ENCODE measurements around the gene TASOR2.
A peak's percentile ranks its signal among the peaks of the same experiment; 100 is the strongest.

The TASOR2 gene

DNA sequence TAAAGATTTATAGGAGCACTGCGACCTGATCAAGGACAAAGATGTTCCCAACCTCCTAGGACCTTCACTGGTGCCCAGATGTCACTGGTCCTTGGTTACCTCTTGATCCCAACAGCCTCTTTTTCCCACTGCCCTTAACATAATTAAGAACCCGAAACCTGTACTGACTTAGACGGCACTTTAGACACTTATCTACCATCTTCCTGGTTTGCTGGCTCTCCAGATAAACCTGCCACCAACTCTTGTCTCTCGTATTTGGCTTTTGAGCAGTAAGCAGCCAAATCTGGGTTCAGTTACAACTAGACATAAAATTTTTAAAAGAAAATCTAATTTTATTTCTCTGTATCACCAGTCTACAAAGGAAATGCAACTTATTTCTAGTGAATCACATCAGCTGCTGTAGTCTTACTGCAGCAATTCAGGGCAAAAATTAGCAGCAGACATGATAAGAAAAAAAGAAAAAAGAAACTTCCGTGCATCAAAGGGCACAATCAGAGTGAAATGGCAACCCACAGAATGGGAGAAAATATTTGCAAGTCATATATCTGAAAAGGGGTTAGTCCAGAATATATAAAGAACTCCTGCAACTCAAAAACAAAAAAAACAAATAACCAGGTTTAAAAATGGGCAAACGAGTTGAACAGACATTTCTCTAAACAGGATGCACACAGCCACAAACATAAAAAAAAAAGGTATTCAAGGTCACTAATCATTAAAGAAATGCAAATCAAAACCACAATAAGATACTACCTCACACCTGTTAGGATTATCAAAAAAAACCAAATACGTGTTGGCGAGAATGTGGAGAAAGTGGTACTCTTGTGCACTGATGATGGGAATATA is 27.7 kb upstream of the TASOR2 start:
- TF ChIP-seq, protein P1, sequence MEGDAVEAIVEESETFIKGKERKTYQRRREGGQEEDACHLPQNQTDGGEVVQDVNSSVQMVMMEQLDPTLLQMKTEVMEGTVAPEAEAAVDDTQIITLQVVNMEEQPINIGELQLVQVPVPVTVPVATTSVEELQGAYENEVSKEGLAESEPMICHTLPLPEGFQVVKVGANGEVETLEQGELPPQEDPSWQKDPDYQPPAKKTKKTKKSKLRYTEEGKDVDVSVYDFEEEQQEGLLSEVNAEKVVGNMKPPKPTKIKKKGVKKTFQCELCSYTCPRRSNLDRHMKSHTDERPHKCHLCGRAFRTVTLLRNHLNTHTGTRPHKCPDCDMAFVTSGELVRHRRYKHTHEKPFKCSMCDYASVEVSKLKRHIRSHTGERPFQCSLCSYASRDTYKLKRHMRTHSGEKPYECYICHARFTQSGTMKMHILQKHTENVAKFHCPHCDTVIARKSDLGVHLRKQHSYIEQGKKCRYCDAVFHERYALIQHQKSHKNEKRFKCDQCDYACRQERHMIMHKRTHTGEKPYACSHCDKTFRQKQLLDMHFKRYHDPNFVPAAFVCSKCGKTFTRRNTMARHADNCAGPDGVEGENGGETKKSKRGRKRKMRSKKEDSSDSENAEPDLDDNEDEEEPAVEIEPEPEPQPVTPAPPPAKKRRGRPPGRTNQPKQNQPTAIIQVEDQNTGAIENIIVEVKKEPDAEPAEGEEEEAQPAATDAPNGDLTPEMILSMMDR (IDR thresholded peaks at IDR 0.05; ENCODE audit: extremely low read depth, missing control alignments): no peak
- DNase-seq (ENCODE audit: low spot score): no peak

DNA sequence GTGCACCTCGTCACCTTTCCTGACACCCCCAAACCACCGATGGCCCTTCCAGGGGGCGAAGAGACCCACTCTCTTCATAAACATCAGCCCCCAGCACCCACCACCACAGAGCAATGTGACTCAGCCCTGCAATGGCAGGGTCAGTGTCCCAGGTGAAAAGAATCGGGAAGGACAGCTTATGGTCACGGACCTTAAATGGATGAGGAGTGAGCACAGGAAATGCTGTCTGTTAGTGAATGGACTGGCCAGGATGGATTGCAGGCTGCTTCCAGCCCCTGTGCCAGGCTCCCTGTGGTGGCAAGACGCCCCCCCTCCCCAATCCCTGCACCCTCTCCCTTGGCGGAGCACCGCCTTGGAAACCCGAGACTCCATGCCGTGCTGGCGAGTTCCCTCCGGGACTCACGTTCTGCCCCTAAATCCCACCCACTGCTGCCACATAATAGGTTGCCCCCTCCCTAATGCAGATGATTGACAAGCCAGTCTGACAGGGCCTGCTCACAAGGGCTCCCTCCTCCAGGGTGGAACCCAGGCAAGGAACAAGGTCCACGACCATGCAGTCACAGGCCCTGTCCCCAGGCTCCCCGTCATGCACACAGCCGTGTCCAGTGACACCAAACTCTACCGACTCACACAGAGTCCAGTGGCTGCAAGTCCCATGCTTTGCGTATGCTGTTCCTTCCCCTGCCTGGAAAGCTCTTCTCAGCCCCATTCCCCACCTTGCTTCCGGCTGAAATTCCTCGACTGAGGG is 25.6 kb upstream of the TASOR2 start:
- TF ChIP-seq, protein P1 (IDR thresholded peaks at IDR 0.05; ENCODE audit: extremely low read depth, missing control alignments): no peak
- no peak for DNase-seq (ENCODE audit: low spot score)

DNA sequence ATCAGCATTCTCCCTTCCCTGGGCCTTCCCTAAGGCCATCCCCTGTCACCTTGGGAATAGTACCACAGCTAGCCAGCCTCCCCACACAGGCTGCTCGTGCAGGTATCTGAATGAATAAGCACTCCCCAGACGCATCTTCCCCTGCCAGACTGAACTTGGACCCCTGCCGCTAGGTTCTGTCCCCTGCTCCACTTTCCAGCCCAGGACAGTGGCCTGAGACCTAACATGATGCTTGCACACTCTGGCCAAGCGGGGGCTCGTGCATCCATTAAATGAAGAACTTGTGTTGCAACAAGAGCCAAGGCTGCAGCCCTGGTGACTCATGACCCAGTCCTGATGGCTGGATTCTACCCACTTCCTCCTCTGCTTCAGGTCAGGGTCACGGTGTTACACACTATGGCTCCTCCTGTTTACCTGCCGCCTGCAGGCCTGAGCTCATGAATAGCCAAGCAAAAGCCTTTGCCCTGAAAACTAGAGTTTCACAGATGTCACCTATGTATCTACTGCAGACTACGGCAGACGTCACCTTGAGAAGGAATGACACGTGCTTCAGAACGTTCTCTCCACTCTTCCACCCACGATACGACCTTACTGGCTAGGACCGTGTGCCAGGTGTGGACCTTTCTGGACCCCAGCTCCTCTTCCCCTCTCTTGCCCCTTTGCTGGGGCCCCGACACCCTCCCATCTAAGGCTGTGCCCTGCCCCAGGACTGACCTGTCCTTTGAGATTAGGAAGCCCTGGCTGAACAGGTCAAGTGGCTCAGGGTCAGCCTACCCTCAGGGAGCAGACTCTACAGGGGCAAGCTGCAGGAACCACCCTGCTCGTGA is 24.7 kb upstream of the TASOR2 start:
- TF ChIP-seq, protein P1 (IDR thresholded peaks at IDR 0.05; ENCODE audit: extremely low read depth, missing control alignments): no peak
- DNase-seq (ENCODE audit: low spot score): peak; percentile 66

DNA sequence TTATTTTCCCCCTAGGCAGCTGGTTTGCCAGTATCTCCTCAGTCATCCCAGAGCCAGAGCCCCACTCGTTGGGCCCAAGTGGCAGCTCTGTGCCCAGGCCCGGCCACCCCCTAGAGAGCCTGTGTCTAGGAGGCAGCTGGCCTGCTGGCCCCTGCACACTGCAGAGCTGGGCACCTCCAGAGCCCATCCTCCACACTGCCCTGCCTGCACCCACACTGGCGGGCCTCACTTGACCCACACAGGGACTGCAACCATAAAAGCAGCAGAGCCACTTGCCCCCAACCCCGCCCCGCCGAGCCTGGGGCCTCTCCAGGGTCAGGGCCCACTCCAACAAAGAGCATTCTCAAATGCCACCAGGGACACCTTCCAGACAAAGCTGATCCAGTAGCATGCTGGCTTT is 23.6 kb upstream of the TASOR2 start:
- TF ChIP-seq, protein P1 (IDR thresholded peaks at IDR 0.05; ENCODE audit: extremely low read depth, missing control alignments): no peak
- DNase-seq (ENCODE audit: low spot score): no peak

DNA sequence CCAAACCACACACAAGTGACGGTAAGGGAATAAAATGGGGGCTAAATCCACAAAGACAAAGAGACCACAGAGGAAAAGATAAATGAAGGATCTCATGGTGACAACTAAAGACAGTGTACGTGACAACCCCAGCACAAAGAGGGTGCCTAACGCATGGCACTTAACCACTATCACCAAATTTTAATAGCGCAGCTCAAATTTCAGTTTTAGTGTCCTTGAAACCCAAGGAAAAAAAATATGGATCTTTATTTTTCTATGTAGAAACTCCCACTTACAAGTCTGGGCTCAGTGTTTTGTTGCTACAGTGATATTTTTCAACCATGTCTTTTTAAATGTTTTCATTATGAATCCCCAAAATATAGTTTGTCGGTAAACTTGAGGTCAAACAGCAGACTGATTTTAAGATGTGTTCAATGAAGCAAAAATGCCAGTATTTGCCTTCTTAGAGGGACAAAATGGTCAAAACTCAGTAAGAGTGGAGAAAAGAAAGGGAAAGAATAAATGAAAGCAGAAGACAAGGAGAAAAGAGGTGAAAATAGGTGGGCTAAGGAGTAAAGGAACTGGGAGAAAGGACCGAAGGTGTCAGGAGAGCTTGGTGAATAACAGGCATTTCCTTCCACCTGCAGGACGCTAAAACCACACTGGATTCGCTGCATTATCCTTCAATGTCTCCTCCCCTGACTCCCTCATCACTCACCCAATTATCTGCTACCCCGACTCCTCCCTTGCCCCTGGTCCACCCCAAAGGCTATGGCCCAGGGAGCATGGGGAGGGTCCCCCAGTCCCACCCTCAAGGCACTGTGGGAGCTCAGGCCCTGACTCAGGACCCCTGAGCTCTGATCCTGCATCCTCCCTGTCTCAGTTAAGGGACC is 21.7 kb upstream of the TASOR2 start:
- DNase-seq (ENCODE audit: low spot score): no peak
- TF ChIP-seq, protein P1 (IDR thresholded peaks at IDR 0.05; ENCODE audit: extremely low read depth, missing control alignments): no peak

DNA sequence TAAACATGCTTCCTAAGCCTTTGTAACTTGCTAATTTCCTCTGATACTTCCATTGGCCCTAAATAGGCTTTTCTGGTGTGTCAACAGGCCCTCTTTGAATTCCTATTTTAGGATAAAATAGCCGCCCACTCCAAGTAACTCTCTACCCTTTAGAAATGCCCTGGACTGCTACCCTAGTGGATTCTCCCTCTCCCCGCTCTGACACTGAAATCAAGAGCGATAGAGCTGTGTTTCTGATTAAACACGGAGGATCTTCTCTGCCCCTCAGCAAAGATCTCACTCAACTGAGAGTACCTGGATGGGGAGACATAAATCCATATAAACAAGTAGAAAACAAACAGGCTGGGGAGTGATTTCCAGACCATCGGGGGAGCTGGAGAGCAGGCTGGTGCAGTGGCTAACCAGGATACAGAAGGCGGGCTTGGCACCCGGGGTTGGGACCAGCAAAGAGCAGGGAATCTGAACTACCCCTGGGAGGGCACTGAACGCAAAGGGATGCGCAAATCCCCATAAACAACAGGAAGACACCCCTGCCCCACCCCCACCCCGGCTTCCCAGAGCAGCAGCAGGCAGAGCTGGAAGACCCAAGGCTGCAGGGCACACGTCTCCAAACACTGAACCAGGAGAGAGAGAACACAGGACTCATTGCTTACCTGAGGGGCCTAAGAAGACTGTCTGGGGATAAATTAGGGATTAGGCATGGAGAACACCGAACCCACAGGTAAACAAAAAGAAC is 20.8 kb upstream of the TASOR2 start:
- TF ChIP-seq, protein P1 (IDR thresholded peaks at IDR 0.05; ENCODE audit: extremely low read depth, missing control alignments): no peak
- DNase-seq (ENCODE audit: low spot score): no peak

All from GM20000 (cell line).